Suprapubic skin (tissue), 3 donors: Measurements from ENCODE around the gene NINJ1.

ENCODE experiments used
- POLR2A ChIP-seq, 2 donors: fragments of 450-650 bp; IDR thresholded peaks; one replicate each; pipeline ENCODE4 v1.6.1; 2017; ENCODE audit warnings: antibody characterized with exemption in 2 of 2, mild to moderate bottlenecking in 2 of 2, moderate library complexity in 2 of 2
- TF ChIP-seq, protein P1 (sequence below), 2 donors: fragments of 200-600 bp in 1 of 2; fragments of 450-650 bp in 1 of 2; sonication (generic) in 1 of 2; IDR thresholded peaks; one replicate each; pipeline ENCODE4 v1.5.1; 2016 to 2019; ENCODE audit warnings: antibody characterized with exemption in 2 of 2, mild to moderate bottlenecking in 1 of 2, moderate library complexity in 1 of 2

GRCh38 chr9:93120846-93121315 lies 13.2 kb downstream of the NINJ1 start:
- TF ChIP-seq POLR2A (IDR thresholded peaks at IDR 0.05), result no peak
- TF ChIP-seq, protein P1, sequence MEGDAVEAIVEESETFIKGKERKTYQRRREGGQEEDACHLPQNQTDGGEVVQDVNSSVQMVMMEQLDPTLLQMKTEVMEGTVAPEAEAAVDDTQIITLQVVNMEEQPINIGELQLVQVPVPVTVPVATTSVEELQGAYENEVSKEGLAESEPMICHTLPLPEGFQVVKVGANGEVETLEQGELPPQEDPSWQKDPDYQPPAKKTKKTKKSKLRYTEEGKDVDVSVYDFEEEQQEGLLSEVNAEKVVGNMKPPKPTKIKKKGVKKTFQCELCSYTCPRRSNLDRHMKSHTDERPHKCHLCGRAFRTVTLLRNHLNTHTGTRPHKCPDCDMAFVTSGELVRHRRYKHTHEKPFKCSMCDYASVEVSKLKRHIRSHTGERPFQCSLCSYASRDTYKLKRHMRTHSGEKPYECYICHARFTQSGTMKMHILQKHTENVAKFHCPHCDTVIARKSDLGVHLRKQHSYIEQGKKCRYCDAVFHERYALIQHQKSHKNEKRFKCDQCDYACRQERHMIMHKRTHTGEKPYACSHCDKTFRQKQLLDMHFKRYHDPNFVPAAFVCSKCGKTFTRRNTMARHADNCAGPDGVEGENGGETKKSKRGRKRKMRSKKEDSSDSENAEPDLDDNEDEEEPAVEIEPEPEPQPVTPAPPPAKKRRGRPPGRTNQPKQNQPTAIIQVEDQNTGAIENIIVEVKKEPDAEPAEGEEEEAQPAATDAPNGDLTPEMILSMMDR (IDR thresholded peaks at IDR 0.05), result no peak
